ENCODE data around the gene RALGAPA2. TPM values are rescaled to one million over a fixed set of nuclear protein-coding genes. Genes with fewer than 3 reads are reported as not detected.

The RALGAPA2 gene
- polyA plus RNA-seq (2014; cell fraction: cytosol; rRNA removed): 14.7 and 14.8 TPM in 2 replicates
- polyA plus RNA-seq (2014; cell fraction: nucleus; rRNA removed): 19.2 and 30.1 TPM in 2 replicates

- DNase-seq (ENCODE audit: low spot score): peak; percentile 99
Measured at GRCh38 chr20:20712474-20713243, at the start of gene RALGAPA2. Gene RALGAPA2, minus strand, starts transcription at chr20:20712644. Its CDS starts 164 bp downstream, at chr20:20712480.

GRCh38 chr20:20761301-20761700 is 48.9 kb upstream of the RALGAPA2 start:
- no peak for DNase-seq (ENCODE audit: low spot score)

GRCh38 chr20:20759132-20759531 is 46.7 kb upstream of the RALGAPA2 start:
- DNase-seq (ENCODE audit: low spot score): no peak

GRCh38 chr20:20755674-20756319 is 43.4 kb upstream of the RALGAPA2 start:
- DNase-seq (ENCODE audit: low spot score): no peak

GRCh38 chr20:20755231-20755630 is 42.8 kb upstream of the RALGAPA2 start:
- no peak for DNase-seq (ENCODE audit: low spot score)

GRCh38 chr20:20754714-20755113 is 42.3 kb upstream of the RALGAPA2 start:
- DNase-seq (ENCODE audit: low spot score): no peak

- DNase-seq (ENCODE audit: low spot score): no peak
Measured at GRCh38 chr20:20752712-20753111, 40.3 kb upstream of the RALGAPA2 start.

GRCh38 chr20:20747298-20747697 is 34.9 kb upstream of the RALGAPA2 start:
- DNase-seq (ENCODE audit: low spot score): no peak

GRCh38 chr20:20744170-20744725 is 31.8 kb upstream of the RALGAPA2 start:
- no peak for DNase-seq (ENCODE audit: low spot score)

GRCh38 chr20:20743511-20744169 is 31.2 kb upstream of the RALGAPA2 start:
- DNase-seq (ENCODE audit: low spot score): no peak

- no peak for DNase-seq (ENCODE audit: low spot score)
Measured at GRCh38 chr20:20741087-20742045, 28.9 kb upstream of the RALGAPA2 start.

GRCh38 chr20:20740541-20740940 is 28.1 kb upstream of the RALGAPA2 start:
- no peak for DNase-seq (ENCODE audit: low spot score)

GRCh38 chr20:20737158-20737557 is 24.7 kb upstream of the RALGAPA2 start:
- DNase-seq (ENCODE audit: low spot score): no peak

GRCh38 chr20:20736303-20736702 is 23.9 kb upstream of the RALGAPA2 start:
- DNase-seq (ENCODE audit: low spot score): no peak

GRCh38 chr20:20734475-20734948 is 22.1 kb upstream of the RALGAPA2 start:
- DNase-seq (ENCODE audit: low spot score): no peak

- DNase-seq (ENCODE audit: low spot score): no peak
Measured at GRCh38 chr20:20733943-20734342, 21.5 kb upstream of the RALGAPA2 start.

- DNase-seq (ENCODE audit: low spot score): no peak
Measured at GRCh38 chr20:20732641-20733040, 20.2 kb upstream of the RALGAPA2 start.

- DNase-seq (ENCODE audit: low spot score): no peak
Measured at GRCh38 chr20:20731945-20732296, 19.5 kb upstream of the RALGAPA2 start.

- DNase-seq (ENCODE audit: low spot score): no peak
Measured at GRCh38 chr20:20731000-20731944, 18.8 kb upstream of the RALGAPA2 start.

- no peak for DNase-seq (ENCODE audit: low spot score)
Measured at GRCh38 chr20:20729563-20729962, 17.1 kb upstream of the RALGAPA2 start.

Measured in SK-N-DZ (cell line).